ENCODE results near the gene MEX3A.

GRCh38 chr1:156048663-156049258 lies 33.5 kb downstream of the MEX3A start:
- no peak for TF ChIP-seq NFIC (IDR thresholded peaks at IDR 0.05; ENCODE audit: low read depth, low read length)
- no peak for TF ChIP-seq SIN3A (IDR thresholded peaks at IDR 0.05; ENCODE audit: low read depth, low read length)
- TF ChIP-seq, protein P1, sequence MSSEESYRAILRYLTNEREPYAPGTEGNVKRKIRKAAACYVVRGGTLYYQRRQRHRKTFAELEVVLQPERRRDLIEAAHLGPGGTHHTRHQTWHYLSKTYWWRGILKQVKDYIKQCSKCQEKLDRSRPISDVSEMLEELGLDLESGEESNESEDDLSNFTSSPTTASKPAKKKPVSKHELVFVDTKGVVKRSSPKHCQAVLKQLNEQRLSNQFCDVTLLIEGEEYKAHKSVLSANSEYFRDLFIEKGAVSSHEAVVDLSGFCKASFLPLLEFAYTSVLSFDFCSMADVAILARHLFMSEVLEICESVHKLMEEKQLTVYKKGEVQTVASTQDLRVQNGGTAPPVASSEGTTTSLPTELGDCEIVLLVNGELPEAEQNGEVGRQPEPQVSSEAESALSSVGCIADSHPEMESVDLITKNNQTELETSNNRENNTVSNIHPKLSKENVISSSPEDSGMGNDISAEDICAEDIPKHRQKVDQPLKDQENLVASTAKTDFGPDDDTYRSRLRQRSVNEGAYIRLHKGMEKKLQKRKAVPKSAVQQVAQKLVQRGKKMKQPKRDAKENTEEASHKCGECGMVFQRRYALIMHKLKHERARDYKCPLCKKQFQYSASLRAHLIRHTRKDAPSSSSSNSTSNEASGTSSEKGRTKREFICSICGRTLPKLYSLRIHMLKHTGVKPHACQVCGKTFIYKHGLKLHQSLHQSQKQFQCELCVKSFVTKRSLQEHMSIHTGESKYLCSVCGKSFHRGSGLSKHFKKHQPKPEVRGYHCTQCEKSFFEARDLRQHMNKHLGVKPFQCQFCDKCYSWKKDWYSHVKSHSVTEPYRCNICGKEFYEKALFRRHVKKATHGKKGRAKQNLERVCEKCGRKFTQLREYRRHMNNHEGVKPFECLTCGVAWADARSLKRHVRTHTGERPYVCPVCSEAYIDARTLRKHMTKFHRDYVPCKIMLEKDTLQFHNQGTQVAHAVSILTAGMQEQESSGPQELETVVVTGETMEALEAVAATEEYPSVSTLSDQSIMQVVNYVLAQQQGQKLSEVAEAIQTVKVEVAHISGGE (CRISPR knock-in tag; IDR thresholded peaks at IDR 0.05), result no peak
- TF ChIP-seq SREBF2 (IDR thresholded peaks at IDR 0.05; ENCODE audit: low read length), result no peak
- no peak for TF ChIP-seq SREBF1 (IDR thresholded peaks at IDR 0.05; ENCODE audit: low read length)
- no peak for TF ChIP-seq EP300 (IDR thresholded peaks at IDR 0.05; ENCODE audit: borderline replicate concordance in 1 of 2, control insufficient read depth in 1 of 2, low read depth in 2 of 2, low read length in 2 of 2)
- TF ChIP-seq, protein P2, sequence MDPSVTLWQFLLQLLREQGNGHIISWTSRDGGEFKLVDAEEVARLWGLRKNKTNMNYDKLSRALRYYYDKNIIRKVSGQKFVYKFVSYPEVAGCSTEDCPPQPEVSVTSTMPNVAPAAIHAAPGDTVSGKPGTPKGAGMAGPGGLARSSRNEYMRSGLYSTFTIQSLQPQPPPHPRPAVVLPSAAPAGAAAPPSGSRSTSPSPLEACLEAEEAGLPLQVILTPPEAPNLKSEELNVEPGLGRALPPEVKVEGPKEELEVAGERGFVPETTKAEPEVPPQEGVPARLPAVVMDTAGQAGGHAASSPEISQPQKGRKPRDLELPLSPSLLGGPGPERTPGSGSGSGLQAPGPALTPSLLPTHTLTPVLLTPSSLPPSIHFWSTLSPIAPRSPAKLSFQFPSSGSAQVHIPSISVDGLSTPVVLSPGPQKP (IDR thresholded peaks at IDR 0.05; ENCODE audit: low read depth, low read length), result no peak
- TF ChIP-seq CTCF (IDR thresholded peaks at IDR 0.05 in 2 of 3, conservative IDR thresholded peaks at IDR 0.05 in 1 of 3; ENCODE audit: control insufficient read depth in 2 of 3, extremely low read depth in 1 of 3, insufficient read depth in 1 of 3, low read depth in 3 of 3, low read length in 3 of 3), result no peak
- TF ChIP-seq CEBPB (IDR thresholded peaks at IDR 0.05; ENCODE audit: borderline replicate concordance in 1 of 2, low read depth in 2 of 2, low read length in 2 of 2), result no peak
- TF ChIP-seq POLR2AphosphoS5 (IDR thresholded peaks at IDR 0.05; ENCODE audit: low read length), result no peak
- TF ChIP-seq CHD4 (IDR thresholded peaks at IDR 0.05), result no peak
- TF ChIP-seq NFYB (IDR thresholded peaks at IDR 0.05; ENCODE audit: insufficient read depth, low read depth, low read length), result no peak
- no peak for TF ChIP-seq EZH2 (IDR thresholded peaks at IDR 0.05; ENCODE audit: borderline replicate concordance, control insufficient read depth, low read depth, low read length)

Data from GM12878 (cell line).